HEK293T (cell line): Measurements from ENCODE around the gene CD69.

Source experiments
- CTCF ChIA-PET: fragments of 350-600 bp; formaldehyde crosslinking; extraction: SDS; loops from one replicate; lab custom pipeline; 2021; ENCODE audit warnings: antibody characterized with exemption, inconsistent platforms; lab: Yijun Ruan, JAX
- POLR2A ChIA-PET: fragments of 350-600 bp; formaldehyde crosslinking; extraction: SDS; loops from one replicate; lab custom pipeline; 2020; ENCODE audit warnings: antibody characterized with exemption, inconsistent platforms; lab: Yijun Ruan, JAX
- DNase-seq: peaks from one replicate; pipeline ENCODE4 v3.0.0; 2012; ENCODE audit warnings: mixed read lengths; ENCODE audit errors: extremely low spot score
- ARNT ChIP-seq: fragments of 450-650 bp; IDR thresholded peaks from 2 replicates; pipeline ENCODE4 v1.6.1; 2017; ENCODE audit warnings: mild to moderate bottlenecking
- BHLHE40 ChIP-seq: fragments of 450-650 bp; IDR thresholded peaks from 2 replicates; pipeline ENCODE4 v1.6.1; 2016; ENCODE audit warnings: mild to moderate bottlenecking, moderate library complexity, borderline replicate concordance
- CTBP1 ChIP-seq: fragments of 450-650 bp; IDR thresholded peaks from 2 replicates; pipeline ENCODE4 v1.6.1; 2016; ENCODE audit warnings: borderline replicate concordance
- ELF4 ChIP-seq: fragments of 450-650 bp; IDR thresholded peaks from 2 replicates; pipeline ENCODE4 v1.6.1; 2017; ENCODE audit warnings: antibody characterized with exemption
- FOXA1 ChIP-seq: fragments of 450-650 bp; IDR thresholded peaks from 2 replicates; pipeline ENCODE4 v1.6.1; 2016; ENCODE audit warnings: mild to moderate bottlenecking
- FOXK2 ChIP-seq: fragments of 450-650 bp; IDR thresholded peaks from 2 replicates; pipeline ENCODE4 v1.6.1; 2016; ENCODE audit warnings: mild to moderate bottlenecking
- FOXM1 ChIP-seq: fragments of 450-650 bp; IDR thresholded peaks from 2 replicates; pipeline ENCODE4 v1.6.1; 2017; ENCODE audit warnings: mild to moderate bottlenecking, borderline replicate concordance
- HDGF ChIP-seq: fragments of 450-650 bp; IDR thresholded peaks from 2 replicates; pipeline ENCODE4 v1.6.1; 2017; ENCODE audit warnings: antibody characterized with exemption, borderline replicate concordance
- L3MBTL2 ChIP-seq: fragments of 450-650 bp; conservative IDR thresholded peaks from 2 replicates; pipeline ENCODE4 v1.6.1; 2016; ENCODE audit warnings: mild to moderate bottlenecking
- LEF1 ChIP-seq: fragments of 450-650 bp; IDR thresholded peaks from 2 replicates; pipeline ENCODE4 v1.6.1; 2017; ENCODE audit warnings: mild to moderate bottlenecking, borderline replicate concordance
- NFRKB ChIP-seq: fragments of 450-650 bp; IDR thresholded peaks from 2 replicates; pipeline ENCODE4 v1.6.1; 2016; ENCODE audit warnings: mild to moderate bottlenecking, moderate library complexity
- PKNOX1 ChIP-seq: fragments of 450-650 bp; IDR thresholded peaks from 2 replicates; pipeline ENCODE4 v1.6.1; 2016
- SP1 ChIP-seq: fragments of 450-650 bp; IDR thresholded peaks from 2 replicates; pipeline ENCODE4 v1.6.1; 2017
- SUZ12 ChIP-seq: fragments of 450-650 bp; IDR thresholded peaks from 2 replicates; pipeline ENCODE4 v1.6.1; 2016; ENCODE audit warnings: mild to moderate bottlenecking
- TARDBP ChIP-seq: fragments of 450-650 bp; IDR thresholded peaks from 2 replicates; pipeline ENCODE4 v1.6.1; 2016
- ZNF384 ChIP-seq: fragments of 450-650 bp; IDR thresholded peaks from 2 replicates; pipeline ENCODE4 v1.6.1; 2016

Gene CD69

GRCh38 chr12:9760699-9761418, at the start of gene CD69:
Gene CD69 (minus strand): TSS chr12:9760901. CDS start chr12:9760820, 81 bp downstream.
- ChIA-PET CTCF (interaction anchor here (3.0 kb wide), 1 partner anchor 10 kb away, joined by 10 read pairs; no protein-coding TSS in a partner anchor), POLR2A (no interaction called here)
- no peak for TF ChIP-seq PKNOX1
- TF ChIP-seq SP1: no peak
- DNase-seq: no peak

- TF ChIP-seq FOXA1 (no peak), TARDBP (no peak), FOXK2 (no peak), BHLHE40 (no peak), SUZ12 (no peak), L3MBTL2 (no peak), ZNF384 (no peak), FOXM1 (no peak), LEF1 (no peak), PKNOX1 (no peak), NFRKB (no peak), ELF4 (no peak)
- POLR2A ChIA-PET: no interaction called here
- DNase-seq: no peak
- CTCF ChIA-PET: no interaction called here
These were observed 49.2 kb upstream of the CD69 start for GRCh38 chr12:9809866-9810265.

GRCh38 chr12:9809338-9809737, 48.6 kb upstream of the CD69 start:
- no peak for DNase-seq
- CTCF ChIA-PET: no interaction called here
- POLR2A ChIA-PET: no interaction called here
- TF ChIP-seq SUZ12 (no peak), L3MBTL2 (no peak), NFRKB (no peak), ARNT (no peak), HDGF (no peak), FOXM1 (no peak), TARDBP (no peak), FOXK2 (no peak), ELF4 (no peak), ZNF384 (no peak), SP1 (no peak), FOXA1 (no peak), CTBP1 (no peak), PKNOX1 (no peak), BHLHE40 (no peak), LEF1 (no peak)

- no peak for DNase-seq
- POLR2A ChIA-PET: no interaction called here
- no peak for TF ChIP-seq SP1
- no peak for TF ChIP-seq LEF1
- TF ChIP-seq PKNOX1: no peak
- TF ChIP-seq ZNF384: no peak
- no peak for TF ChIP-seq L3MBTL2
- no peak for TF ChIP-seq SUZ12
- TF ChIP-seq FOXA1: no peak
- no peak for TF ChIP-seq FOXK2
- no peak for TF ChIP-seq FOXM1
- TF ChIP-seq NFRKB: no peak
- no peak for TF ChIP-seq HDGF
- no peak for TF ChIP-seq ELF4
- TF ChIP-seq BHLHE40: no peak
- no peak for TF ChIP-seq CTBP1
- no peak for TF ChIP-seq TARDBP
- TF ChIP-seq ARNT: no peak
- CTCF ChIA-PET: interaction anchor here (0.6 to 1.6 kb wide), 3 partner anchors 58 to 1582 kb away, joined by 3 to 5 read pairs (median 4); no protein-coding TSS in a partner anchor
These were observed 47.8 kb upstream of the CD69 start for GRCh38 chr12:9808504-9808903.

GRCh38 chr12:9806714-9807113, 46.0 kb upstream of the CD69 start:
- ChIA-PET CTCF (interaction anchor here (1.6 kb wide), 1 partner anchor 56 kb away, joined by 5 read pairs; no protein-coding TSS in a partner anchor), POLR2A (no interaction called here)
- TF ChIP-seq FOXK2 (no peak), SUZ12 (no peak), SP1 (no peak), LEF1 (no peak), ZNF384 (no peak), TARDBP (no peak), ARNT (no peak), FOXM1 (no peak), NFRKB (no peak), CTBP1 (no peak)
- no peak for DNase-seq

- CTCF ChIA-PET: no interaction called here
- POLR2A ChIA-PET: no interaction called here
- DNase-seq: no peak
- TF ChIP-seq HDGF (no peak), NFRKB (no peak), LEF1 (no peak), ARNT (no peak), ELF4 (no peak), L3MBTL2 (no peak), TARDBP (no peak), ZNF384 (no peak), BHLHE40 (no peak), FOXA1 (no peak), FOXM1 (no peak), FOXK2 (no peak), SP1 (no peak), CTBP1 (no peak), SUZ12 (no peak)
These were observed 45.2 kb upstream of the CD69 start for GRCh38 chr12:9805883-9806282.
